ENCODE results near the gene C1QL4. TPM values are rescaled to one million over a fixed set of nuclear protein-coding genes. Genes with fewer than 3 reads are reported as not detected.
"Not testable (repeated sequence)": the region's sequence is repeated elsewhere in the genome, so short reads cannot be mapped to it uniquely, and the experiment has no call there.

Gene C1QL4
- not detected for polyA plus RNA-seq (ENCODE audit: insufficient read length)

- DNase-seq, result peak; percentile 75
These were observed at the start of gene C1QL4 for GRCh38 chr12:49336645-49337584. TSS of gene C1QL4 (minus strand) at chr12:49337188. CDS start at chr12:49336477, 711 bp downstream.

- DNase-seq, result not testable (repeated sequence)
These were observed 43.2 kb upstream of the C1QL4 start for GRCh38 chr12:49380184-49380583.

DNA sequence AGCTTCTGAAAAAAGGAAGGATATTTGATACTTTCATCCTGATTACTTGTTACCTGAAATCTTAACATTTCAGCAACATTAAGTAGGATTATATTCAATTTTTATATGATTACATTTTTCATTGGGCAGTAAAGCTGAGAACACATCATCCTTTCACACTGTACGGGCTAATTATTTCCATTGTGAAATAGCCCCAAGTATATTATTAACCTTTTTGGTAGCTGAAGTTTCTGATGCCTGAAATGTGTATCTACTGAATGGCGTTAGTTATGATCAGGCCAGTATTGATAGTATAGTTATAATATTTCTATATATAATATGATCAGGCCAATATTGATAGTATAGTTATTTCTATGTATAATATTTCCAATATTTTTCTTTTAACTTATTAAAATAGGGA is 40.4 kb upstream of the C1QL4 start:
- no peak for DNase-seq

DNA sequence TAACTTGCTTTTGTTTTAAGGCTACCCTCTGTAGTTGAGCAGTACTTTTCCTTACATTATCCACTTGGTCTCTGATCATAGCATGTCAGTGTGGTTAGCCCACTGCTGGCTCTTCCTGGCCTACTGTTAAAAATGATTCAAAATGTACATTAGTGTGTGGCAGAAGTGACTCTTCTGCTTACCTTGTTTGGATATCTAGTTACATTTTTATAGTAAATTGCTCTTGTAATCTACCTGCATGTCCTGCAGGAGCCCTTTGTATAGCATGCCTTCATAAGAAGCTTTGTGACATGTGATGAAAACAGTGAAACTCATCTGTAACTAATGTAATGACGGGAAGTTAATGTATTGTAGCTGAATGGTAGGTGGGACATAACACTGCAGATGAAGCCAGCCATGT is 38.4 kb upstream of the C1QL4 start:
- DNase-seq, result no peak

DNA sequence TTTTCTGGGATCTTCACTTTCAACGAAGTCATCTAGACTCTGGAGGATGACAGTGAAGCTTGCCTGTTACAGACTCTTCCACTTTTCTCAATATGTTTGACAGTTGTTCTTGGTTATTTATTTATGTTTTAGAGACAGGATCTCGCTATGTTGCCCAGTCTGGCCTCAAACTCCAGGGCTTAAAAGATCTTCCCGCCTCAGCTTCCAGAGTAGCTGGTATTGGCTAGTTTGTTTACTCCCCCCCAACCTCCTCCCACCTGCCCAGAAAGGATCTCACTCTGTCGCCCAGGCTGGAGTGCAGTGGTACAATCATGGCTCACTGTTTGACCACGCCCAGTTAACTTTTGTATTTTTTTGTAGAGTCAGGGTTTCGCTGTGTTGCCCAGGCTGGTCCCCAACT is 33.6 kb upstream of the C1QL4 start:
- no peak for DNase-seq

DNA sequence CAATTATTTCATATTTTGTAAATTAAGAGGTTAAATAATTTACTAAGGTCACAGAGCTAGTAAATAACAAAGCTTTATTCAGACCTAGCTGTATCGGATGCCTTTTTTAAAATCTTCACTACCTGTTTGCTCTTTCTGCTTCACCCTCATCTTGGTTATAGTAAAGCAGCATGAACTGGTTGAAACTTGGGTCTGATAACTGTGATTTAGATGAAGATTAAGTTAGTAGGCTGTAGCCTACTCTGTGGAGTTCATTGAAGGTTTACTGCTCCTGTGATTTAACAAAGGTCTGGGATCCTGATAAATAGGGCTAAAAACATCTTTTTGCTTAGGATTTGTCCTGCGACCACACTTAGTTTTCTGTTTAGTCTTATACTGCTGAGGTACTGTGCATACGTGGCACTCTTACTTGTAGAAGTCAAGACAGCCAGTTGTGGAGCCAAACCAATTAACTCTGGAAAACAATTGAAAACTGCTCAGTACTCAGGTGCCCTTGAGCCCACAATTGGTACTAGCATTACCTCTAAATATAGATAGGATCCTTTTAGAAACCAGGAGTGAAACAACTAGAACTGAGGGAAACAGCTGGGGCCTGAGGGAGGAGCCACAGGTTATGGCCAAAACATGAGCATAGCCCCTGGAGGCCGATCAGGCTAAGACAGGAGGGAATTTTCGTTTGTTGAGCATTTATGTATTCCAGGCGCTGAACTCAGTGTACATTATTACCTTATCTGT is 32.6 kb upstream of the C1QL4 start:
- DNase-seq, result peak; percentile 68

DNA sequence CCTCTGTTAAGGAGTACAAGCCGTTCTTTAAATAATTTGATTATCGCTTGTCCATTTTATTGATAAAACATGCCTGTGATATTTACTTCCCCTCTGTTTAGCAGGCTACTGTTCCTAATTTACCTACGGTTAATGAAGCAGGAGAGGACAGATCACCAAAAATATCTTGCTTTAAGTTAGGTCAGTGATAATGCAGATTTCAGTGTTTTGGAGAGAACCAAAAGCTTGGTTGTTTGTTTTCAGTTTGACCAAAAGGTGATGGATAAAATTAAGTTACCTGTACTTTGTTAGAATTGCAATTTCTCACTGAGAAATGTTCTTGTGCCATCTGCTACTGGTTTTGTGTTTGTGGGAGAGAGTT is 31.2 kb upstream of the C1QL4 start:
- DNase-seq, result no peak

GRCh38 chr12:49367381-49368239 is 30.6 kb upstream of the C1QL4 start, which contains the start of gene SPATS2:
TSS of gene SPATS2 (plus strand) at chr12:49367462. CDS start at chr12:49461013, 93,551 bp downstream.
- DNase-seq, result peak; percentile 60

GRCh38 chr12:49366652-49367380 is 29.8 kb upstream of the C1QL4 start:
- peak; percentile 95 for DNase-seq

DNA sequence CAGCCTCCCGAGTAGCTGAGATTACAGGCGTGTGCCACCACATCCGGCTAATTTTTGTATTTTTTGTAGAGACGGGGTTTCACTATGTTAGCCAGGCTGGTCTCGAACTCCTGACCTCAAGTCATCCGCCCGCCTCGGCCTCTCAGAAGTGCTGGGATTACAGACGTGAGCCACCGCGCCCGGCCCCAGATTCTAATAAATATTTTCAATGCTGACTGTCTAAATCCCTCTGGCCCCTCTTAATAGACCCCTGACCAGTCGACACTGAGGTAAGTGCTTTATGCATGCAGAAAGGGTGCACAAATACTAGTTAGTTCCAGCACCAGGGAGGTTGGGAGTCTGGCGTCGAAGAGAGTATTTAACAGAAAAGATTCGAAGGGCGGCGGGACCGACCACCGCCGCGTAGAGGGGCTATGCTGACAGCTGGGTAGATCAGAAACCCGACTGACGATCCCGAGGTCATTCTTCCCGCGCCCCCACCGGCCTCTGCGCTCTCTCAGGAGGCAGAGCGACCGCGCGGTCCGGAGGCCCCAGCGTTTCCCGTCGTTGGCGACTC is 29.2 kb upstream of the C1QL4 start:
- DNase-seq, result no peak

GRCh38 chr12:49365542-49365941 is 28.6 kb upstream of the C1QL4 start:
- no peak for DNase-seq

- DNase-seq, result no peak
These were observed 28.0 kb upstream of the C1QL4 start for GRCh38 chr12:49364989-49365388.

DNA sequence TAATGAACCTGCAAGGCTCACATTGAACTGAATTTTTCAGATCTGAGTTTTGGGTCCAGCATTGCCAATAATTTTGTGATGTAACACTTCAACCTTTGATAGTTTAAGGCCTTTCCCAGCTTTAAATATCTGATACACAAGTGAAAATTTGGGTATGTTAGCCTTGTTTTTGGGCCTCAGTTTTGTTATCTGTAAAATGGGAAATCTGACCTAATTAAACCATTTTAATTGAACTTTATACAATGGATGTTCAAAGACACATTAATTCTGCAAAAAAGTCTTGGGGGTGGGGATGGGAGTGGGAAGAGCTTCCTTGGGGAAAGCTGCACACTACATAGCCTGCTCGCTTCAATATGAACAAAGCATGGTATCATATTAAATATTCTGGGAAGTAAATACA is 25.1 kb upstream of the C1QL4 start:
- no peak for DNase-seq

DNA sequence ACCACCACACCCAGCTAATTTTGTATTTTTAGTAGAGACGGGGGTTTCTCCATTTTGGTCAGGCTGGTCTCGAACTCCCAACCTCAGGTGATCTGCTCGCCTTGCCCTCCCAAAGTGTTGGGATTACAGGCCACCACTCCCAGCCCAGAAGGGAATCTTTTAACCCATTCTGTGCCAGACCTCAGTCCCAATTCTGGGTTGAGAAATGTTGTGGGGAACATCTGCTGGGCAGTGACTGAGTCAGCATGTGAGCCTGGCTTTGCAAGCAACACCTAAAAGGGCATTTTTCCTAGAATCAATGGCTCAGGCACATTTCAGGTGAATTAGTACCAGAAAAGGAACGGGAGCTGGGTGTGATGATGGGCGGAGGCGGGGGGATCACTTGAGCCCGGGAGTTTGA is 22.7 kb upstream of the C1QL4 start:
- no peak for DNase-seq

DNA sequence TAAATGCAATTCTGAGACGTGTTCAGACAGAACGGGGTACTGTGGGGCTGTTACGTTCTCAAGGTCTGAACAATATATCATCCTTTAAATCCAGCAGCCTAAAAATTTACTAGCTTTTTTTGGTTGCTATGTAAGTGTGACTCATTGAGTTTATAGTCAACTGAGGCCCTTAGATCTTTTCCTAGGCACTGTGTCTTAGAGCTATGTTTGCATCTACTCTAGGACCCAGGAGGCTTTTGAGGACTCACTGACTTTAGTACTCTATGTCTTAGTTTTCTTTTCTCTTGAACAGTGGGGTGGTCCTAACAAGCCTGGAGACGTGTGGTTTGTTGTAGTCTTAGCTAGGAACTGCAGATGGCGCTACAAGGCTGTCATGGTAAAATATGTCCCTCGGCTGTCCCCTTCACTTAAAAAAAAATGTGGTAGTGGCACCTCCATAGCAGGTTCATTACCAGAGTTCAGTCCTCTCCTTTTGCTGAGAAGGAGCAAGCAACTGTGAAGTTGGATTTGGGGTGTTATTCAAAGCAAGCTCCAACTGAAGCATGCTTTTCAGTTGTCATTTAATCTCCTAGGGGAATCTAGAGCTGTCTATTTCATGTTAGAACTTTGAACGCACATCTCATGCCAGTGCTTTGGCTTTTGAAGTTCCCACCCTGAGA is 21.6 kb upstream of the C1QL4 start:
- DNase-seq, result no peak

GRCh38 chr12:49357103-49357678 is 20.2 kb upstream of the C1QL4 start:
- DNase-seq, result no peak

DNA sequence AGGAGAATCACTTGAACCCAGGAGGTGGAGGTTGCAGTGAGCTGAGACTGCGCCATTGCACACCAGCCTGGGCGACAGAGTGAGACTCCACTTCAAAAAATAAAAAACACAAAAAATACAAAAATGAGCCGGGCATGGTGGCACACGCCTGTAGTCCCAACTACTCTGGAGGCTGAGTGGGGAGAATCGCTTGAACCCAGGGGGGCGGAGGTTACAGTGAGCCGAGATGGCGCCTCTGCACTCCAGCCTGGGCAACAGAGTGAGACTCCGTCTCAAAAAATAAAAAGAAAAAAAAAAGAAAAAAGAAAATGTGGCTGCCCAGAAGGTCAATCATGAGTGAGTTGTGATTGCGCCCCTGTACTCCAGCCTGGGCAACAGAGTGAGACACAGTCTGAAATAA is 18.9 kb upstream of the C1QL4 start:
- no peak for DNase-seq

DNA sequence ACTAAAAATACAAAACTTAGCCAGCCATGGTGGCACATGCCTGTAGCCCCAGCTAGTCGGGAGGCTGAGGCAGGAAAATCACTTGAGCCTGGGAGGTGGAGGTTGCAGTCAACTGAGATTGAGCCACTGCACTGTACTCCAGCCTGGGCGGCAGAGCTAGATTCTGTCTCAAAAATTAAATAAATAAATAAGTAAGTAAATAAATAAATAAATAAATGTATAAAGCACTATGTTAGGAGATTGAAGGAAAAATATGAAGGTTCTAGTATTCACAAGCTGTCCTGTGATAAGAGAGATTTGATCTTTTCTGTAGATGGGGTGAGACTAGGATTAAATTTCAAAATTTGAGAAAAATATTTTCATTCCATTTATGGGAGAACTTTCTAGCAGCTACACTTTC is 15.4 kb upstream of the C1QL4 start:
- DNase-seq, result no peak

GRCh38 chr12:49349266-49349665 is 12.3 kb upstream of the C1QL4 start:
- no peak for DNase-seq

GRCh38 chr12:49348781-49349180 is 11.8 kb upstream of the C1QL4 start:
- DNase-seq, result no peak

All from hindlimb muscle (tissue), 1 donor.